ENCODE data around the gene ADGRG1.

Gene ADGRG1

DNA sequence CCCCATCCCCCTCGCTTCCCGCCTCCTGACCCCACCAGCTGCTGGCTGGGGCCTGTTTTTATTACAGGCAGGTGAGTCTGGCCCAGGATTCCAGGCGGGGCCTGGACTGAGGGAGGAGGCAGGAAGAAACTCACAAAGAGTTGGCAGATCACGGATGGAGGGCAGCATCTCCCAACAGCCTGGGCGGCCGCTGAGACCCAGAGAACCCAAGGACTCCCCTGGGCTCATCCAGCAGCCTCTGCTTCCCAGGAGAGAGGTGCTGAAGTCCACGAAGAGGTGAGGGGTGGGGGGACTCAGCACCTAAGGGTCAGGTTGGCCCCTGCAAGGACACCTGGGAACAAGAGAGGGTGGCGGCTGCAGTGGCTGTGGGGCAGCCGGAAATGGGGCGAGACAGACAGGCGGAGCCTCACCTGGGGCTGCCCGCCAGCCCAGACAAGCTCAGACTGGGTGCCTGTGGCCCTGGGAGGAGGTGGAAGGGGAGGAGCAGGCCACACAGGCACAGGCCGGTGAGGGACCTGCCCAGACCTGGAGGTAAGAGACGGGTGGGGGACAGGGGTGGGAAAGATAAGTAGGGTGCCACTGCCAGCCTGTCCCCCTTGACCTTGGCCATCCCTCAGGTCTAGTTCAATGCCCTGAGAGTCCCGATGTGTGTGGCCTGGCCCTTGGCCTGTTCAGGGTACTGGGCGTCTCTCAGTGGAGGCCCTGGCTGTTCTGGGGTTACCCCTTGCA lies 8.7 kb upstream of the ADGRG1 start:
- no peaks in the 10 kb centered on the region for H3K27me3 ChIP-seq (replicated peaks; ENCODE audit: insufficient read depth, low read length)
- H3K9me3 ChIP-seq (replicated peaks; ENCODE audit: insufficient read depth, low read length), result no peaks in the 10 kb centered on the region
- no peaks in the 10 kb centered on the region for H3K36me3 ChIP-seq (replicated peaks; ENCODE audit: insufficient read depth, low read length)
- H2AFZ ChIP-seq (ENCODE audit: low read length), result peak overlapping the region; percentile 75
- H3K27ac ChIP-seq (ENCODE audit: low read length), result peak overlapping the region; percentile 43; the same call in 1 of the 2 replicates
- TF ChIP-seq EZH2phosphoT487 (IDR thresholded peaks at IDR 0.05; ENCODE audit: low read length), result no peak
- TF ChIP-seq, protein P1, sequence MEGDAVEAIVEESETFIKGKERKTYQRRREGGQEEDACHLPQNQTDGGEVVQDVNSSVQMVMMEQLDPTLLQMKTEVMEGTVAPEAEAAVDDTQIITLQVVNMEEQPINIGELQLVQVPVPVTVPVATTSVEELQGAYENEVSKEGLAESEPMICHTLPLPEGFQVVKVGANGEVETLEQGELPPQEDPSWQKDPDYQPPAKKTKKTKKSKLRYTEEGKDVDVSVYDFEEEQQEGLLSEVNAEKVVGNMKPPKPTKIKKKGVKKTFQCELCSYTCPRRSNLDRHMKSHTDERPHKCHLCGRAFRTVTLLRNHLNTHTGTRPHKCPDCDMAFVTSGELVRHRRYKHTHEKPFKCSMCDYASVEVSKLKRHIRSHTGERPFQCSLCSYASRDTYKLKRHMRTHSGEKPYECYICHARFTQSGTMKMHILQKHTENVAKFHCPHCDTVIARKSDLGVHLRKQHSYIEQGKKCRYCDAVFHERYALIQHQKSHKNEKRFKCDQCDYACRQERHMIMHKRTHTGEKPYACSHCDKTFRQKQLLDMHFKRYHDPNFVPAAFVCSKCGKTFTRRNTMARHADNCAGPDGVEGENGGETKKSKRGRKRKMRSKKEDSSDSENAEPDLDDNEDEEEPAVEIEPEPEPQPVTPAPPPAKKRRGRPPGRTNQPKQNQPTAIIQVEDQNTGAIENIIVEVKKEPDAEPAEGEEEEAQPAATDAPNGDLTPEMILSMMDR (IDR thresholded peaks at IDR 0.05; ENCODE audit: low read length), result no peak
- TF ChIP-seq EZH2 (optimal IDR thresholded peaks at IDR 0.05; ENCODE audit: low read depth, low read length), result no peak
- DNase-seq, result peak; percentile 64
- peaks cover 32% of the 10 kb centered on the region for H3K4me1 ChIP-seq (ENCODE audit: low read length)
- peaks cover 9% of the 10 kb centered on the region for H3F3A ChIP-seq (ENCODE audit: insufficient read depth, low read length)
- peak overlapping the region; percentile 81 for H3K4me2 ChIP-seq (ENCODE audit: low read depth, low read length)
- H3K4me3 ChIP-seq (ENCODE audit: low read length), result peak overlapping the region; percentile 71
- H4K20me1 ChIP-seq (ENCODE audit: insufficient read depth, low read length), result no peaks in the 10 kb centered on the region
- H3K9me2 ChIP-seq (replicated peaks; ENCODE audit: insufficient read depth, low read length), result no peaks in the 10 kb centered on the region
- H3K9ac ChIP-seq (ENCODE audit: low read length), result peak overlapping the region; percentile 70
- peaks cover 38% of the 10 kb centered on the region for H3K79me2 ChIP-seq (ENCODE audit: low read length)

GRCh38 chr16:57620335-57621231 lies 7.8 kb upstream of the ADGRG1 start:
- Histone ChIP-seq H3K9me2 (replicated peaks; ENCODE audit: insufficient read depth, low read length) (no peaks in the 10 kb centered on the region), H2AFZ (ENCODE audit: low read length) (peak overlapping the region; percentile 75), H3K4me1 (ENCODE audit: low read length) (peaks cover 32% of the 10 kb centered on the region), H3K4me2 (ENCODE audit: low read depth, low read length) (peak overlapping the region; percentile 81), H3K9me3 (replicated peaks; ENCODE audit: insufficient read depth, low read length) (no peaks in the 10 kb centered on the region), H3K27me3 (replicated peaks; ENCODE audit: insufficient read depth, low read length) (no peaks in the 10 kb centered on the region), H3K4me3 (ENCODE audit: low read length) (peak overlapping the region; percentile 71), H3F3A (ENCODE audit: insufficient read depth, low read length) (peaks cover 9% of the 10 kb centered on the region), H3K79me2 (ENCODE audit: low read length) (peaks cover 40% of the 10 kb centered on the region), H3K36me3 (replicated peaks; ENCODE audit: insufficient read depth, low read length) (no peaks in the 10 kb centered on the region), H3K27ac (ENCODE audit: low read length) (peak overlapping the region; percentile 43; the same call in 1 of the 2 replicates), H3K9ac (ENCODE audit: low read length) (peak overlapping the region; percentile 70), H4K20me1 (ENCODE audit: insufficient read depth, low read length) (no peaks in the 10 kb centered on the region)
- TF ChIP-seq EZH2 (optimal IDR thresholded peaks at IDR 0.05; ENCODE audit: low read depth, low read length) (no peak), EZH2phosphoT487 (IDR thresholded peaks at IDR 0.05; ENCODE audit: low read length) (no peak)
- TF ChIP-seq, protein P1 (IDR thresholded peaks at IDR 0.05; ENCODE audit: low read length), result no peak
- no peak for DNase-seq

- peak overlapping the region; percentile 81; the same call in 1 of the 2 replicates for H3K4me2 ChIP-seq (ENCODE audit: low read depth, low read length)
- H3K4me3 ChIP-seq (ENCODE audit: low read length), result no peak overlapping the region
- no peak overlapping the region; the same call in 1 of the 2 replicates for H3K9ac ChIP-seq (ENCODE audit: low read length)
- no peak overlapping the region for H2AFZ ChIP-seq (ENCODE audit: low read length)
- TF ChIP-seq EZH2phosphoT487 (IDR thresholded peaks at IDR 0.05; ENCODE audit: low read length), result no peak
- TF ChIP-seq EZH2 (optimal IDR thresholded peaks at IDR 0.05; ENCODE audit: low read depth, low read length), result no peak
- TF ChIP-seq, protein P1 (IDR thresholded peaks at IDR 0.05; ENCODE audit: low read length), result no peak
- no peaks in the 10 kb centered on the region for H3K9me2 ChIP-seq (replicated peaks; ENCODE audit: insufficient read depth, low read length)
- no peaks in the 10 kb centered on the region for H3K9me3 ChIP-seq (replicated peaks; ENCODE audit: insufficient read depth, low read length)
- H3K27me3 ChIP-seq (replicated peaks; ENCODE audit: insufficient read depth, low read length), result no peaks in the 10 kb centered on the region
- H3K4me1 ChIP-seq (ENCODE audit: low read length), result peaks cover 32% of the 10 kb centered on the region
- no peak for DNase-seq
- no peaks in the 10 kb centered on the region for H3K36me3 ChIP-seq (replicated peaks; ENCODE audit: insufficient read depth, low read length)
- H3K79me2 ChIP-seq (ENCODE audit: low read length), result peaks cover 40% of the 10 kb centered on the region
- H3F3A ChIP-seq (ENCODE audit: insufficient read depth, low read length), result peaks cover 9% of the 10 kb centered on the region
- no peaks in the 10 kb centered on the region for H4K20me1 ChIP-seq (ENCODE audit: insufficient read depth, low read length)
- H3K27ac ChIP-seq (ENCODE audit: low read length), result peak overlapping the region; percentile 66; the same call in 1 of the 2 replicates
Measured at GRCh38 chr16:57621521-57622271, 6.7 kb upstream of the ADGRG1 start.
